ENCODE measurements around the gene UFD1.

UFD1 gene

GRCh38 chr22:19402642-19403191 lies 76.3 kb downstream of the UFD1 start:
- no peak for DNase-seq (ENCODE audit: low read depth)
- no peak for TF ChIP-seq CTCF (conservative IDR thresholded peaks at IDR 0.05; ENCODE audit: low read depth, low read length)

GRCh38 chr22:19401483-19401882 lies 77.5 kb downstream of the UFD1 start:
- DNase-seq (ENCODE audit: low read depth): no peak

More at GRCh38 chr22:19402642-19403191, 76.3 kb downstream of the UFD1 start:
- H3K4me3 ChIP-seq (ENCODE audit: low read length): no peak overlapping the region

GRCh38 chr22:19400881-19401280 lies 78.1 kb downstream of the UFD1 start:
- H3K4me3 ChIP-seq (ENCODE audit: low read length): no peak overlapping the region
- TF ChIP-seq CTCF (conservative IDR thresholded peaks at IDR 0.05; ENCODE audit: low read depth, low read length): no peak
- DNase-seq (ENCODE audit: low read depth): no peak

More at GRCh38 chr22:19401483-19401882, 77.5 kb downstream of the UFD1 start:
- TF ChIP-seq CTCF (conservative IDR thresholded peaks at IDR 0.05; ENCODE audit: low read depth, low read length): no peak
- H3K4me3 ChIP-seq (ENCODE audit: low read length): no peak overlapping the region

All from retinal pigment epithelial cell (primary cell).